ENCODE data around the gene SMAD6. TPM values are rescaled to one million over a fixed set of nuclear protein-coding genes. Genes with fewer than 3 reads are reported as not detected.

Gene SMAD6
- total and polyA plus RNA-seq, 2 of the 4 experiments (the other 2 are of a cell fraction), result 4.8 to 8.5 TPM

GRCh38 chr15:66752078-66752477, 50.0 kb downstream of the SMAD6 start:
- Histone ChIP-seq H3K27ac (ENCODE audit: insufficient read depth, low read length) (no peak overlapping the region), H4K8ac (ENCODE audit: low read depth in 2 of 2, low read length in 2 of 2) (peak overlapping the region in 1 of 2 experiments; percentile 9; a peak in 2 of 4 replicates), H3K4me1 (ENCODE audit: control insufficient read depth, insufficient read depth, low read length) (peaks cover 36% of the 10 kb centered on the region), H3K4me3 (ENCODE audit: insufficient read depth, low read depth, low read length) (no peak overlapping the region), H2AK9ac (replicated peaks; ENCODE audit: low read depth, low read length, poor library complexity) (no peak overlapping the region), H3K79me1 (ENCODE audit: low read depth in 1 of 2, low read length in 2 of 2) (peaks cover 68 to 87% of the 10 kb centered on the region in 2 experiments), H2BK15ac (ENCODE audit: low read depth, low read length) (peak overlapping the region; percentile 59; the same call in 2 of the 3 replicates), H3K23ac (ENCODE audit: low read depth, low read length) (no peak overlapping the region), H2BK20ac (ENCODE audit: low read depth, low read length) (no peak overlapping the region), H3K4ac (ENCODE audit: low read depth, low read length) (peak overlapping the region; percentile 18), H3K9ac (ENCODE audit: low read depth, low read length) (no peak overlapping the region), H2BK5ac (ENCODE audit: low read depth, low read length, poor library complexity, severe bottlenecking) (no peak overlapping the region), H2BK120ac (ENCODE audit: low read depth, low read length) (no peak overlapping the region), H4K5ac (ENCODE audit: low read depth, low read length) (no peak overlapping the region), H3K14ac (replicated peaks; ENCODE audit: low read depth, low read length) (no peak overlapping the region; the same call in 1 of the 2 replicates), H3K9me3 (ENCODE audit: control insufficient read depth, insufficient read depth, low read length) (peaks cover 4% of the 10 kb centered on the region; the same call in 1 of the 2 replicates), H3K9me1 (ENCODE audit: insufficient read depth, low read length) (peaks cover 35% of the 10 kb centered on the region), H3K18ac (ENCODE audit: low read depth, low read length) (no peak overlapping the region), H4K91ac (ENCODE audit: insufficient read depth, low read depth, low read length) (no peak overlapping the region), H3K56ac (ENCODE audit: extremely low read depth, insufficient read depth, low read length) (no peak overlapping the region), H2AK5ac (ENCODE audit: low read depth, low read length) (peak overlapping the region; percentile 7; the same call in 1 of the 2 replicates), H3K36me3 (ENCODE audit: control insufficient read depth, insufficient read depth, low read length) (peaks cover 16% of the 10 kb centered on the region), H4K20me1 (ENCODE audit: insufficient read depth, low read length) (peaks cover 3% of the 10 kb centered on the region; the same call in 1 of the 2 replicates), H3K27me3 (ENCODE audit: control insufficient read depth, insufficient read depth, low read length) (no peaks in the 10 kb centered on the region), H3K4me2 (ENCODE audit: low read depth, low read length) (no peak overlapping the region), H2AFZ (replicated peaks; ENCODE audit: low read length, poor library complexity) (no peak overlapping the region)
- ChIA-PET CTCF (interaction anchor here (0.6 kb wide), 2 partner anchors 22 to 31 kb away, joined by 3 to 6 read pairs; no protein-coding TSS in a partner anchor), POLR2A (ENCODE audit: unreplicated experiment) (no interaction called here)
- in situ Hi-C loops (cut with MboI; ENCODE audit: low sequenced_read_pairs) (no loop called here), intact Hi-C loops (cut with micrococcal nuclease) (no loop called here), dilution Hi-C loops (cut with HindIII; ENCODE audit: low sequenced_read_pairs, unreplicated experiment) (no loop called here)
- no TSS peak for BruUV-seq (replicated peaks)
- no CpG with 5 or more reads among the region's 2 CpGs for WGBS, 2 experiments (ENCODE audit: extremely low coverage in 2 of 2, insufficient read length in 1 of 2)
- DNase-seq (no peak), ATAC-seq (ENCODE audit: low read depth) (no peak)
- TF ChIP-seq MAZ (IDR thresholded peaks at IDR 0.05; ENCODE audit: borderline replicate concordance, low read depth, low read length) (no peak), RAD21 (IDR thresholded peaks at IDR 0.05; ENCODE audit: low read length) (no peak), BHLHE40 (IDR thresholded peaks at IDR 0.05; ENCODE audit: low read depth, low read length) (no peak), MXI1 (IDR thresholded peaks at IDR 0.05; ENCODE audit: borderline replicate concordance, low read depth, low read length) (no peak), RFX5 (IDR thresholded peaks at IDR 0.05; ENCODE audit: low read depth, low read length) (no peak)
- TF ChIP-seq, protein P1, sequence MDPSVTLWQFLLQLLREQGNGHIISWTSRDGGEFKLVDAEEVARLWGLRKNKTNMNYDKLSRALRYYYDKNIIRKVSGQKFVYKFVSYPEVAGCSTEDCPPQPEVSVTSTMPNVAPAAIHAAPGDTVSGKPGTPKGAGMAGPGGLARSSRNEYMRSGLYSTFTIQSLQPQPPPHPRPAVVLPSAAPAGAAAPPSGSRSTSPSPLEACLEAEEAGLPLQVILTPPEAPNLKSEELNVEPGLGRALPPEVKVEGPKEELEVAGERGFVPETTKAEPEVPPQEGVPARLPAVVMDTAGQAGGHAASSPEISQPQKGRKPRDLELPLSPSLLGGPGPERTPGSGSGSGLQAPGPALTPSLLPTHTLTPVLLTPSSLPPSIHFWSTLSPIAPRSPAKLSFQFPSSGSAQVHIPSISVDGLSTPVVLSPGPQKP (IDR thresholded peaks at IDR 0.05; ENCODE audit: borderline replicate concordance, low read depth, low read length), result no peak

Data from IMR-90 (cell line).